Measurements from ENCODE around the gene C3orf22. TPM values are rescaled to one million over a fixed set of nuclear protein-coding genes. Genes with fewer than 3 reads are reported as not detected.

The C3orf22 gene
- total RNA-seq, 1 donor = not detected

DNA sequence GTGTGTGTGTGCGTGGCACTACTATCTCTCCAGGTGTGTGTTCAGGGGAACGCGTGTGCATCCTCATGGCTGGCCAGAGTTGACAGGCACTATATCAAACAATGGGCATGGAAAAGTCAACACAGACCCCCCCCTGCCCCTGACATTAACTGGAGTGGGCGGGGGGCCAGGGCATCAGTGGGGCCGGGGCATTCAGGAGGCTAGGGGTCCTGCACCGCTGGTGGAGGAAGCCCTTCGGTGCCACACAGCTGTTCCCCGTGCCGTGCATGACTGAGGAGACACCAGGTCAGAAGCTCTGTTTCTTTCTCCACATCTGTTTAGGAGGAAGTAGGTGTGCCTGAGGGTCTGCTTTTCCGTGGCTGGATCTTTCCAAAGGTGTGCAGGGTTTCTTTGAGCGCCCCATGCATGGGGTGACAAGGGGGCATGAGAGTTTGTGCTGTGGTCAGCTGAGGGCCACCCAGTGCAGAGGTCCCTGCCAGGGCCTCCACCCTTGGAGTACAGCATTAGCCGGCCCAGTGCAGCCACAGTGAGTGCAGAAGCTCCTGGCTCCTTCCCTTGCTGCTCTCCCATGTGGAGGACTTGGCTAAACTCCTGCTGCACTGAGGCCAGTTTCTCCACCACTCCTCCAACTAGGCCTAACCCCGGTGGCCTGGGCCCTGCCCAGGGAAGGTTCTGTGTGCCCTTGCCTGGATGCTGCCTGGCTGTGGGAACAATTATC, 7.5 kb downstream of the C3orf22 start:
- H3K4me2 ChIP-seq (ENCODE audit: insufficient read depth, low read length) = no peak overlapping the region
- H3K4me3 ChIP-seq (ENCODE audit: insufficient read depth, low read length) = no peak overlapping the region
- H3K27ac ChIP-seq (ENCODE audit: low read depth, low read length) = no peak overlapping the region
- no peaks in the 10 kb centered on the region for H3K4me1 ChIP-seq (ENCODE audit: insufficient read depth, low read length)
- no peaks in the 10 kb centered on the region for H3K36me3 ChIP-seq (ENCODE audit: insufficient read depth, low read length)
- peak; percentile 69 for DNase-seq (ENCODE audit: insufficient read length, low spot score, missing footprints)
- no peaks in the 10 kb centered on the region for H4K20me1 ChIP-seq (ENCODE audit: insufficient read depth, low read length)
- TF ChIP-seq, protein P1, sequence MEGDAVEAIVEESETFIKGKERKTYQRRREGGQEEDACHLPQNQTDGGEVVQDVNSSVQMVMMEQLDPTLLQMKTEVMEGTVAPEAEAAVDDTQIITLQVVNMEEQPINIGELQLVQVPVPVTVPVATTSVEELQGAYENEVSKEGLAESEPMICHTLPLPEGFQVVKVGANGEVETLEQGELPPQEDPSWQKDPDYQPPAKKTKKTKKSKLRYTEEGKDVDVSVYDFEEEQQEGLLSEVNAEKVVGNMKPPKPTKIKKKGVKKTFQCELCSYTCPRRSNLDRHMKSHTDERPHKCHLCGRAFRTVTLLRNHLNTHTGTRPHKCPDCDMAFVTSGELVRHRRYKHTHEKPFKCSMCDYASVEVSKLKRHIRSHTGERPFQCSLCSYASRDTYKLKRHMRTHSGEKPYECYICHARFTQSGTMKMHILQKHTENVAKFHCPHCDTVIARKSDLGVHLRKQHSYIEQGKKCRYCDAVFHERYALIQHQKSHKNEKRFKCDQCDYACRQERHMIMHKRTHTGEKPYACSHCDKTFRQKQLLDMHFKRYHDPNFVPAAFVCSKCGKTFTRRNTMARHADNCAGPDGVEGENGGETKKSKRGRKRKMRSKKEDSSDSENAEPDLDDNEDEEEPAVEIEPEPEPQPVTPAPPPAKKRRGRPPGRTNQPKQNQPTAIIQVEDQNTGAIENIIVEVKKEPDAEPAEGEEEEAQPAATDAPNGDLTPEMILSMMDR (IDR thresholded peaks at IDR 0.05; ENCODE audit: extremely low read depth, low read depth, low read length) = no peak
- H2AFZ ChIP-seq (ENCODE audit: low read length) = no peak overlapping the region
- H3K9me3 ChIP-seq (ENCODE audit: low read depth, low read length) = no peaks in the 10 kb centered on the region
- H3K79me2 ChIP-seq (ENCODE audit: insufficient read depth, low read length) = no peaks in the 10 kb centered on the region
- peaks cover 26% of the 10 kb centered on the region for H3K27me3 ChIP-seq (ENCODE audit: insufficient read depth, low read length)

DNA sequence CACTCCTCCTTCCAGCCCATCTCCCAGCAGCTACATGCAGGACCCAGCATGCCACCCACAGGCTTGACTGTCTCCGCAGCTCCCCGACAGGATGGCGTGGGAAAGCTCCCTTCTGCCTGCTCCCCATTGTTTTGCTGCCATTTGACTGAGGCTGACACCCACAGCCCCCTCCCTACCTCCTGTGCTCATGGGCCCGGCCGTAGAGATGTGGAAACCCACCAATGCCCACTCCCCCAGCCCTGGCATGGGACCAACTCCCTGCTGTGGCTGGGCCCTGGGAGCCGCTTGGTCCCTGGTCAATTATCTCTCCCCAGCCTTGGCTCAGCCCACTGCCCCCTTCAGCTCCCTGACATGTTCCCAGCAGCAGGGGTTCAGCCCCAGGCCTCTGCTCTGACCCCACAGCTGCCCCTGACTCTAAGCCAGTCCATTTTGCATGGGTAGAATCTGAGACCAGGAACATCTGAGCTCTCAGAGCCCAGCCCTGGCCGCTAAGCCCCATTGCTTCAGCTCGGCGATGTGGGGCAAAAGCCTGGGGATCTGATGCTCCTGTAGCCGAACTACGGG, 8.2 kb downstream of the C3orf22 start:
- no peak overlapping the region for H3K4me3 ChIP-seq (ENCODE audit: insufficient read depth, low read length)
- peak; percentile 36 for DNase-seq (ENCODE audit: insufficient read length, low spot score, missing footprints)
- H2AFZ ChIP-seq (ENCODE audit: low read length) = no peak overlapping the region
- H3K27ac ChIP-seq (ENCODE audit: low read depth, low read length) = no peak overlapping the region
- H4K20me1 ChIP-seq (ENCODE audit: insufficient read depth, low read length) = no peaks in the 10 kb centered on the region
- H3K27me3 ChIP-seq (ENCODE audit: insufficient read depth, low read length) = peaks cover 26% of the 10 kb centered on the region
- H3K4me1 ChIP-seq (ENCODE audit: insufficient read depth, low read length) = no peaks in the 10 kb centered on the region
- TF ChIP-seq, protein P1 (IDR thresholded peaks at IDR 0.05; ENCODE audit: extremely low read depth, low read depth, low read length) = no peak
- no peaks in the 10 kb centered on the region for H3K9me3 ChIP-seq (ENCODE audit: low read depth, low read length)
- no peaks in the 10 kb centered on the region for H3K36me3 ChIP-seq (ENCODE audit: insufficient read depth, low read length)
- H3K4me2 ChIP-seq (ENCODE audit: insufficient read depth, low read length) = no peak overlapping the region
- H3K79me2 ChIP-seq (ENCODE audit: insufficient read depth, low read length) = no peaks in the 10 kb centered on the region

DNA sequence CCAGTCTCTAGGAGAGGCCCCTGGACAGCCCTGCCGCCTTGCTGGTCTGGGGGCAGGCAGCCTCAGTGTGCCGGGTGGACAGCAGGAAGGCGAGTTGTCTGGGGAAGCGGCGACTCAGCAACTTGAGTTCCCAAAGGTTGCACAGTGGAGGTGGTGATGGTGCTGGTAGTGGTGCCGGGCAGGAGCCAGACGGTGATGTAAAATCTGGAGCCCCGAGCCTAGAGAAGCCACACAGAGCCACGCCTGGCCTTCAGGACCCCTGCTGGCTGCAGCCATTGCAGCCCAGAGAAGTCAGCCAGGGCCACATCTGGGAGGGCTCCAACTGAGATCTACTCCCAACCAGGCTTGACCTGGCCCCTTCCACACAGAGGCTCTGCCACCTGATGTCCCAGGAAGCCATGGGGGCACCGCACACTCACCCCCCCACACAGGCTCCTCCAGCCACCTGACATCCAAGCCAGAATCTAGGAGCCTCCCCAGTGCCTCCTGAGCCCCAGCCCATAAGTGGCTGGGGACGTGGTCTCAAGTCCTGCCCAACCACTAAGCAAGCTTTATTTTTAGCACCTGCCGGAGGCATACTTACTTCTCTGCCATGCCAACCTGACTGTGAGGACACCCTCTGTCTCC, 8.8 kb downstream of the C3orf22 start:
- Histone ChIP-seq H3K27ac (ENCODE audit: low read depth, low read length) (no peak overlapping the region), H3K4me3 (ENCODE audit: insufficient read depth, low read length) (no peak overlapping the region), H3K4me1 (ENCODE audit: insufficient read depth, low read length) (no peaks in the 10 kb centered on the region), H3K36me3 (ENCODE audit: insufficient read depth, low read length) (no peaks in the 10 kb centered on the region), H2AFZ (ENCODE audit: low read length) (no peak overlapping the region), H3K79me2 (ENCODE audit: insufficient read depth, low read length) (no peaks in the 10 kb centered on the region), H3K27me3 (ENCODE audit: insufficient read depth, low read length) (peaks cover 26% of the 10 kb centered on the region), H3K9me3 (ENCODE audit: low read depth, low read length) (no peaks in the 10 kb centered on the region), H3K4me2 (ENCODE audit: insufficient read depth, low read length) (no peak overlapping the region), H4K20me1 (ENCODE audit: insufficient read depth, low read length) (no peaks in the 10 kb centered on the region)
- peak; percentile 58 for DNase-seq (ENCODE audit: insufficient read length, low spot score, missing footprints)
- TF ChIP-seq, protein P1 (IDR thresholded peaks at IDR 0.05; ENCODE audit: extremely low read depth, low read depth, low read length) = no peak
